Measurements from ENCODE around the gene UNC93B1.

The UNC93B1 gene, protein sequence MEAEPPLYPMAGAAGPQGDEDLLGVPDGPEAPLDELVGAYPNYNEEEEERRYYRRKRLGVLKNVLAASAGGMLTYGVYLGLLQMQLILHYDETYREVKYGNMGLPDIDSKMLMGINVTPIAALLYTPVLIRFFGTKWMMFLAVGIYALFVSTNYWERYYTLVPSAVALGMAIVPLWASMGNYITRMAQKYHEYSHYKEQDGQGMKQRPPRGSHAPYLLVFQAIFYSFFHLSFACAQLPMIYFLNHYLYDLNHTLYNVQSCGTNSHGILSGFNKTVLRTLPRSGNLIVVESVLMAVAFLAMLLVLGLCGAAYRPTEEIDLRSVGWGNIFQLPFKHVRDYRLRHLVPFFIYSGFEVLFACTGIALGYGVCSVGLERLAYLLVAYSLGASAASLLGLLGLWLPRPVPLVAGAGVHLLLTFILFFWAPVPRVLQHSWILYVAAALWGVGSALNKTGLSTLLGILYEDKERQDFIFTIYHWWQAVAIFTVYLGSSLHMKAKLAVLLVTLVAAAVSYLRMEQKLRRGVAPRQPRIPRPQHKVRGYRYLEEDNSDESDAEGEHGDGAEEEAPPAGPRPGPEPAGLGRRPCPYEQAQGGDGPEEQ

GRCh38 chr11:68003846-68004550 lies at the start of gene UNC93B1:
Gene UNC93B1 (minus strand): TSS chr11:68004097. CDS start chr11:68004043, 54 bp downstream.
- peak; percentile 69 for DNase-seq

GRCh38 chr11:68053117-68053516 lies 49.2 kb upstream of the UNC93B1 start:
- DNase-seq, result no peak

DNA sequence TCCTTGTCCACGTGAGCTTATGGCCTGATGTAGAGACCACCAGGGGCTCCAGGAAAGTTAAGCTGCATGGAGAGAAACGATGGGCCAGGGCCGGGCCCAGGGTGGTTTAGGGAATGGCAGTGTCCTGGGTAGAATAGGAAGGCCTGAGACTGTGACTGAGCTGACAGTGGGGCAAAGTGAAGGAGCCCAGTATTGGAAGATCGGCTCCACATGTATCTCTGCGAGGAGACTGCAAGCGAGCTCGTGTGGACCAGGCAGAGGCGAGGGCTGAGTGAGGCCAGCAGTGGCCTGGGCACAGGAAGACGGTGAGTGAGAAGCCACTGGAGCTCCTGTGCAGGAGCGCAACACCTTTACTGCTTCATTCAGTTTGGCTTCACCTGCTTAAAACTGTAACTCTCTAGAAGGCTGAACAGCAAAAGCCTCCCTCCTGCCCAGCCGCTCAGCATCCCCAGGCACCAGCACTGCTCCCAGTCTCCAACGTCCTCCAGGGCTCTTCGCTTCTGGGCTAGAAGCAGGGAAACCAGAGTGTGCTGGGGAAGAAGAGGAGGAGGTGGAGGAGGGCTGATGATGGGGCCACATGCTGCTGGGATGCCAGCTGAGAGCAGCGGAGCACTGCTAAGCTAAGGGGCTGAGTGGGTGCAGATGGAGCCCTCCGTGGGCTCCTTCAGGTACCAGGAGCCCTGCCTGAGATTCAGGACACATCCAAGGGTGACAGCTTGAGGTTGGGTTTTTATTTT lies 48.4 kb upstream of the UNC93B1 start:
- no peak for DNase-seq

DNA sequence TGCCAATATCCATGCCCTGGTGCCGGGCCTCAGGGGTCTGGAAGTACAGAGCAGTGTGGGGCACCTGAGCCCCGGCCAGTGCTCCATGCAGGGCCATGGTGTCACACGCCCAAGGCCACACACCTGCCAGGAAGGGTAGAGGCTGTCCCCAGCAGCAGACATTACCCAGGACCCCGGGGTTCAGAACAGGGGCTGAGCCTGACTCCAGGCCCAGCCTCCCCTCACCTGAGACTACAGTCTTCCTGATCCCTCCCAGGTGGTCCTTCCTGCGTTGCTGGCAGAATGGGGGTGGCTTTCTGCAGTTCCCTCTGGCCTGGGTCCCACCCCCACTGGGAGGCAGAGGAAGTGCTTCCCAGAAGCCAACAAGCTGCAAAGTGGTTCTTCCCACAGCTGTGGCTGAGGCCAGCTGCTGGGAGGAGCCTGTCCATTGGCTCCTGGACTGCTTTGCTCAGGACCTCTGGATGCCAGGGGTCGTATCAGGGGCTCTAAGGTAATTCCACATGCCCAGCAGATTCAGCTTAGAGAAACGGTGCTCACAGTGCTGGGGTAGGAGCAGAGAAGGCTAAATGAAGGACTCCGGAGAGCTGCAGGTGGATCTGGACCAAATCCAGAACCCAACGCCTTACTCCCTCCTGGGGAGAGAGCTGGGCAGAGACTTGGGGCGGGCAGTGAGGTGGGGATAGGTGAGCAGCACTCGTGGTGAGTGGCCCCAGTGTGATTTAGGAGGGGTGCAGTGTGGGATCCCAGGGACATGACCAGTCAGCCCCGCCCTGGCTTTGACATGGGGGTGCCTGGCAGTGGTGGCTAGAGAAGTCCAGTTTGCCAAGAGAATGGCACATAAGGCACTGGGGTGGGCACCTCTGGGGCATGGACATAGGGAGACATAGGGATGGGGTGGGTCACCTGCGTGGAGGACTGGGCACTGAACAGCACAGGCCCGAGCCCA lies 47.6 kb upstream of the UNC93B1 start:
- no peak for DNase-seq

GRCh38 chr11:68050371-68050841 lies 46.5 kb upstream of the UNC93B1 start:
- no peak for DNase-seq

DNA sequence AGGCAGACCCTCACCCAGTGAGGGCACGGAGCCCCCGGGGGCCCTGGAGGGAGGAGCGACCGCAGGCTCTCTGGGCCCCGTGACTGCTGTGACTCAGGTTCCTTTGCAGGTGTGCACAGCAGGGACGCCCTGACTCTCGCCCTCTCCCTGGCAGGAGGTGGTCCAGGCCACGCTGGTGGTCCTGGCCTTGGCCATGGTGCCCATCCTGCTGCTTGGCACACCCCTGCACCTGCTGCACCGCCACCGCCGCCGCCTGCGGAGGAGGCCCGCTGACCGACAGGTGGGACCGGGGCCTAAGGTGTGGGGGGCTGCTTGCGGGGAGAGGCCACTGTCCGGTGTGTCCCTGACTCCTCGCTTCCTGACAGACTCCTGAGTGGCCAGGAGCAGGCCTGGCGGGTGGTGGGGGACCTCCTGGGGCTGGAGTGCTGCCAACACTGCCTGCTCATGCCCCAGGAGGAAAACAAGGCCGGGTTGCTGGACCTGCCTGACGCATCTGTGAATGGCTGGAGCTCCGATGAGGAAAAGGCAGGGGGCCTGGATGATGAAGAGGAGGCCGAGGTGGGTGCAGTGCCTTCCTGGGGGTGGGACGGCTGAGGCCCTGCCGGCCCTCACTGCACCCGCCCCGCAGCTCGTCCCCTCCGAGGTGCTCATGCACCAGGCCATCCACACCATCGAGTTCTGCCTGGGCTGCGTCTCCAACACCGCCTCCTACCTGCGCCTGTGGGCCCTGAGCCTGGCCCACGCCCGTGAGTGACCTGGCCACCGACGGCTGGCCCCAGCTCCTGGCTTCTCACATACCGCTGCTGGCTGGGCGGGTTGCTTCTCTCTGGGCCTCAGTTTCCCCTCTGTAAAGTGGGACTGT lies 45.8 kb upstream of the UNC93B1 start:
- DNase-seq, result no peak

GRCh38 chr11:68048681-68049508 lies 45.0 kb upstream of the UNC93B1 start:
- no peak for DNase-seq

- DNase-seq, result no peak
Observed at GRCh38 chr11:68047437-68048290, 43.8 kb upstream of the UNC93B1 start.

- no peak for DNase-seq
Observed at GRCh38 chr11:68044898-68045351, 41.0 kb upstream of the UNC93B1 start.

DNA sequence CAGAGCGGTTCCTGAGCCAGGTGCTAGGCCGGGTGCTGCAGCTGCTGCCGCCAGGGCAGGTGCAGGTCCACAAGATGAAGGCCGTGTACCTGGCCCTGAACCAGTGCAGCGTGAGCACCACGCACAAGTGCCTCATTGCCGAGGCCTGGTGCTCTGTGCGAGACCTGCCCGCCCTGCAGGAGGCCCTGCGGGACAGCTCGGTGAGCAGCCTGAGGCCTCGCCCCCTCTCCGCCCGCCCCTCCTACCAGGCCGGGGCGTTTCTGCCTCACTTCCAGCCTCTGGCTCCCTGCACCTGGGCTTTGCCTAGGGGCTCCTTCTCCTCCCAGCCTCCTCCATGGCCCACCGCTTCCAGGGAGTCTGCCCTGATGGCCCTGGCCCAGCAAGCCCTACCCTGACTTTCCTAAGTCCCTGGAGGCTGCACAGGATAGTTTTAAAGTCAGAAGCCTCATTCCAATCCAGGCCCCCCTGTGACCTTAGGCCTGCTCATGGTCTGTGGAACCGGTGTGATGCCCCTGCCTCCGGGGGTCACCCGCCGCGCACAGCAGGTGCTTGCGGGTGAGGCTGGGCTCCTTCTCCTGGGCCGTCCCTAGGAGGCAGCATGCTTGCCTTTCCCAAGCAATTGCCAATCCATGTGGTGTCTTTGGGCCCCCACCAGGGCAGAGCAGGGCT lies 40.4 kb upstream of the UNC93B1 start:
- no peak for DNase-seq

DNA sequence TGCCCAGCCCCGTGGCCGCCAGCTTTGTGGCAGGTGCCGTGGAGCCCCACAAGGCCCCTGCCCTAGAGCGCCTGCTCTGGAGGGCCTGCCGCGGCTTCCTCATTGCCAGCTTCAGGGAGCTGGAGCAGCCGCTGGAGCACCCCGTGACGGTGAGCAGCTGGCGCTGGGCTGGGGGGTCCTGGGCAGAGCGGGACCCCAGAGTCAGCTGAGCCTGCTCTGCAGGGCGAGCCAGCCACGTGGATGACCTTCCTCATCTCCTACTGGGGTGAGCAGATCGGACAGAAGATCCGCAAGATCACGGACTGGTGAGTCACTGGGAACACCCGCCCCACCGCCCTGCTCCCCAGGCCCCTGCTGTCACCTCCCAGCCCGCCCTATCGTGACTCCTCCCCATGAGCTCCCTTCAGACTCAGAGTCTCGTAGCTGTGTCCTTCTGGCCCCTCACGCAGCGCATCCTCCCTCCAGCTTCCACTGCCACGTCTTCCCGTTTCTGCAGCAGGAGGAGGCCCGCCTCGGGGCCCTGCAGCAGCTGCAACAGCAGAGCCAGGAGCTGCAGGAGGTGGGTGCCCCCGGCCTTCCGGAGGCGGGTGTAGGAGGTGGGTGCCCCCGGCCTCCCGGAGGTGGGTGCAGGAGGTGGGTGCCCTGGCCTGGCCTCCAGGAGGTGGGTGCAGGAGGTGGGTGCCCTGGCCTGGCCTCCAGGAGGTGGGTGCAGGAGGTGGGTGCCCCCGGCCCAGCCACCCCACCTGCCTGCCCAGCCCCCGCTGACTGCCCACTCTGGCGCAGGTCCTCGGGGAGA lies 39.6 kb upstream of the UNC93B1 start:
- DNase-seq, result no peak

DNA sequence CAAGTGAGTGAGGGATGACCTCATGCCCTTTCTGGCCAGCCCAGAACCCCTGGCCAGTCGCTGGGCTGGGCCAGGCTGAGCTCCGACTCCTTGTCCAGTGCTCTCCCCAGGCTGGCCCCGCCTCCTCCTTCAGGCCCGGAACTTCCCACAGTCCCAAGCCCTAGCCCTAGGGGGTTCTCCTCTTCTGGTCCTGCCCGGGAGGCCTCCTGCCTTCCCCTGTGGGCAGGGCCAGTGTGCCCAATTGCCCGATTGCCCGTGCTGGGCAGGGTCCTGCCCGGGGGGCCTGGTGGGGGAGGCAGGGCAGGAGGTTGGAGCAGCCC lies 39.1 kb upstream of the UNC93B1 start:
- DNase-seq, result no peak

DNA sequence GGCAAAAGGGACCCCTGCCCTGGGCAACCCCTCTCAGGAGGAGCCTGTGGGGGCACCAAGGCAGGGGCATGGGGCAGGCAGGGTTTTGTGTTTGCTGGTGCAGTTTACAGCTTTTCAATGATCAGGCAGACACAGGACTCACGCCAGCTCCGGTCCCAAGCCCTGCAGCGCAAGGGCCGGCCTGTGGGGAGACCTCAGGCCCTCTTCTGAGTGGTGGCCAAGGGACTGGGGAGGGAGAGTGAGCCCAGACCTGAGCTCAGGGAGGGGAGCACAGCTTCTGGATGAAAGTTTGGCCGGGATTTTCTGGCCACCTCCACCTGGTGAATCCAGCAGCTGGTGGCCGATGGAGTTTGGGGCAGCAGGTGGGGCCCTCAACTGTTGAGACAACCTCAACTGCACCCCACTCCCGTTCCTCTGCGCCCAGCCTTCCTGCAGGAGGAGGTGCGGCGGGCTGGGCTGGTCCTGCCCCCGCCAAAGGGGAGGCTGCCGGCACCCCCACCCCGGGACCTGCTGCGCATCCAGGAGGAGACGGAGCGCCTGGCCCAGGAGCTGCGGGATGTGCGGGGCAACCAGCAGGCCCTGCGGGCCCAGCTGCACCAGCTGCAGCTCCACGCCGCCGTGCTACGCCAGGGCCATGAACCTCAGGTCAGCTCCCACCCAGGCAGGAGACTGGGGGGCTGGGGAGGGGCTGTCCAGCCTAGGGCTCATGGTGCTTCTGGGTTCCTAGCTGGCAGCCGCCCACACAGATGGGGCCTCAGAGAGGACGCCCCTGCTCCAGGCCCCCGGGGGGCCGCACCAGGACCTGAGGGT lies 38.5 kb upstream of the UNC93B1 start:
- DNase-seq, result no peak

- DNase-seq, result no peak
Observed at GRCh38 chr11:68041617-68042218, 37.8 kb upstream of the UNC93B1 start.

DNA sequence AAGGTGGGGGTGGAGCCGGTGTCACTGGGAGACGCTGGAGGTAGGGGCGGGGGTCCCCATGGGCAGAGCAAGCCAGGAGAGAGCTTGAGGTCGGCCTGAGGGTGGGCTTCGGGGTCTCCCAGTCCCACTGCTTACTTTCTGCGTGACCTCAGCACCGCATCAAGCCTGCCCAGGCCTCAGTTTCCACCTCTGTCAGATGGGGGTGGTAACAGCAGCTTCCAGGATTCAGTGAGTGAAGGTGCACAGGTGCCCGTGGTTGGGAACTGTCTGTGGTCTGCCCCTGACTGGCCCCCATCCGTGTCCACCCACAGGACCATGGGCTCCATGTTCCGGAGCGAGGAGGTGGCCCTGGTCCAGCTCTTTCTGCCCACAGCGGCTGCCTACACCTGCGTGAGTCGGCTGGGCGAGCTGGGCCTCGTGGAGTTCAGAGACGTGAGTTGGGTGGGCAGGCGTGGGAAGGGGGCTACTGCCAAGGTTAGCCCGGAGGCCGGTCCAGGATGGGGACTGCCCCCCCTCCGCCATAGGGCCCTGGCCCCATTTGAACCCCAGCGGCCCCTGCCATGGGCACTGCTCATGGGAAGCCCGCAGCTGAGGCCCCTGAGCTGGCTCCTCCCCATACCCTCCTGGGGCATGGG lies 37.2 kb upstream of the UNC93B1 start:
- DNase-seq, result no peak
